Endothelial cell of umbilical vein (primary cell): ENCODE results near the gene COQ8A. TPM values are rescaled to one million over a fixed set of nuclear protein-coding genes. Genes with fewer than 3 reads are reported as not detected.

Source experiments
- BruUV-seq: library from RNA; stranded (reverse); fragments of 400-500 nt; replicated peaks from 2 replicates; lab custom pipeline; 2021; lab: Mats Ljungman, UMichigan
- CTCF ChIA-PET: fragments of 300-600, 350-600 bp; sonication (Branson Sonifier 250); formaldehyde crosslinking; loops from one replicate; lab custom pipeline; 2021; ENCODE audit warnings: antibody characterized with exemption, inconsistent platforms; lab: Charles Lee
- POLR2A ChIA-PET: fragments of 300-600, 350-600 bp; sonication (Branson Sonifier 250); formaldehyde crosslinking; loops from one replicate; lab custom pipeline; 2021; ENCODE audit warnings: antibody characterized with exemption, inconsistent platforms; lab: Charles Lee
- DNase-seq: peaks from one replicate; pipeline ENCODE4 v3.0.0-alpha.2; 2011; ENCODE audit warnings: low read depth, low spot score
- FAIRE-seq: peaks from 2 replicates; lab custom pipeline; 2011; peaks lifted over from hg19 to GRCh38; lab: Jason Lieb, UNC
- H2AFZ ChIP-seq: 2 replicates; pipeline ENCODE4 v1.6.0; 2012; ENCODE audit warnings: low read depth, low read length, control low read depth, inconsistent platforms
- H3K27ac ChIP-seq: 2 replicates; pipeline ENCODE4 v1.5.1; 2011; ENCODE audit warnings: low read depth, mild to moderate bottlenecking, control low read depth, low read length, moderate library complexity; ENCODE audit not compliant: insufficient read depth
- H3K27me3 ChIP-seq, 2 experiments: 2 replicates each; pipeline versions ENCODE4 v1.6.0 to v1.6.1; 2011; ENCODE audit warnings: low read length in 2 of 2, mixed read lengths in 1 of 2; ENCODE audit not compliant: control insufficient read depth in 2 of 2, insufficient read depth in 2 of 2
- H3K36me3 ChIP-seq, 2 experiments: 2 replicates in 1 of 2; 3 replicates in 1 of 2; pipeline ENCODE4 v1.5.1; 2011; ENCODE audit warnings: low read length in 2 of 2, mild to moderate bottlenecking in 1 of 2, moderate library complexity in 1 of 2; ENCODE audit not compliant: control insufficient read depth in 2 of 2, insufficient read depth in 2 of 2; ENCODE audit errors: extremely low read depth in 1 of 2
- H3K4me1 ChIP-seq: 3 replicates; pipeline ENCODE4 v1.5.1; 2011; ENCODE audit warnings: mild to moderate bottlenecking, low read length; ENCODE audit not compliant: control insufficient read depth, insufficient read depth; ENCODE audit errors: extremely low read depth
- H3K4me2 ChIP-seq: 2 replicates; pipeline ENCODE4 v1.6.1; 2011; ENCODE audit warnings: low read length, control low read depth, mixed read lengths; ENCODE audit not compliant: insufficient read depth
- H3K4me3 ChIP-seq, 3 experiments: fragments of 200-600 bp in 1 of 3; sonication (generic), shearing (Covaris generic) in 1 of 3; replicated peaks in 1 of 3; 2 replicates each; pipeline ENCODE4 v1.5.1; 2011 to 2016; ENCODE audit warnings: control low read depth in 3 of 3, low read length in 3 of 3, mild to moderate bottlenecking in 2 of 3, inconsistent platforms in 1 of 3, low read depth in 1 of 3, moderate library complexity in 1 of 3; ENCODE audit not compliant: insufficient read depth in 1 of 3
- H3K79me2 ChIP-seq: 2 replicates; pipeline ENCODE4 v1.6.0; 2012; ENCODE audit warnings: low read length, inconsistent platforms; ENCODE audit not compliant: control insufficient read depth, insufficient read depth
- H3K9ac ChIP-seq: replicated peaks from 2 replicates; pipeline ENCODE3; 2011; ENCODE audit warnings: low read length, control low read depth; ENCODE audit not compliant: insufficient read depth; ENCODE audit errors: extremely low read depth
- H3K9me1 ChIP-seq: replicated peaks from 3 replicates; pipeline ENCODE4 v1.6.0; 2011; ENCODE audit warnings: mild to moderate bottlenecking, low read length; ENCODE audit not compliant: control insufficient read depth, insufficient read depth; ENCODE audit errors: extremely low read depth
- H3K9me3 ChIP-seq: replicated peaks from 2 replicates; pipeline ENCODE4 v1.5.1; 2012; ENCODE audit warnings: low read length, inconsistent platforms; ENCODE audit not compliant: control insufficient read depth, insufficient read depth
- H4K20me1 ChIP-seq: replicated peaks from 2 replicates; pipeline ENCODE3; 2011; ENCODE audit warnings: mild to moderate bottlenecking, low read length; ENCODE audit not compliant: control insufficient read depth, insufficient read depth; ENCODE audit errors: extremely low read depth
- EZH2 ChIP-seq: IDR thresholded peaks from 2 replicates; pipeline ENCODE4 v1.6.1; 2012; ENCODE audit warnings: borderline replicate concordance, low read depth, mild to moderate bottlenecking, moderate library complexity, low read length, inconsistent platforms; ENCODE audit not compliant: severe bottlenecking
- FOS ChIP-seq: IDR thresholded peaks from 2 replicates; pipeline ENCODE4 v1.6.1; 2011; ENCODE audit warnings: mild to moderate bottlenecking, low read length, moderate library complexity, borderline replicate concordance; ENCODE audit not compliant: insufficient read depth
- GATA2 ChIP-seq: IDR thresholded peaks from 2 replicates; pipeline ENCODE4 v1.7.0; 2011; ENCODE audit warnings: low read depth, mild to moderate bottlenecking, moderate library complexity, mixed read lengths, low read length; ENCODE audit not compliant: insufficient read length, insufficient read depth
- JUN ChIP-seq: IDR thresholded peaks from 2 replicates; pipeline ENCODE4 v1.6.1; 2011; ENCODE audit warnings: borderline replicate concordance, low read depth; ENCODE audit not compliant: insufficient read length, insufficient read depth
- MYC ChIP-seq: IDR thresholded peaks from one replicate; pipeline ENCODE4 v1.6.1; 2011; ENCODE audit warnings: mild to moderate bottlenecking, low read depth, low read length
- POLR2A ChIP-seq: IDR thresholded peaks from 2 replicates; pipeline ENCODE4 v1.6.1; 2012; ENCODE audit warnings: low read depth, mild to moderate bottlenecking, control low read depth, low read length
- POLR2AphosphoS5 ChIP-seq: IDR thresholded peaks from 2 replicates; pipeline ENCODE4 v1.6.1; 2012; ENCODE audit warnings: low read depth, mild to moderate bottlenecking, control low read depth, low read length, moderate library complexity; ENCODE audit not compliant: insufficient read depth
- dilution Hi-C: fragments of 300-500 bp; cut with MboI; formaldehyde crosslinking; loops from one replicate; pipeline ENCODE4 v1.15.0; 2019; ENCODE audit warnings: low sequenced_read_pairs; ENCODE audit not compliant: extremely low pct_ligation_motif_present
- intact Hi-C: fragments of 100-400 bp; cut with micrococcal nuclease; formaldehyde crosslinking; loops from one replicate; pipeline ENCODE4 v1.10.0; 2022
- polyA plus RNA-seq, 4 experiments: library from polyadenylated mRNA; depleted of rRNA in 3 of 4; stranded (reverse) in 3 of 4; unstranded in 1 of 4; fragments of >200 nt; gene quantifications; 2 replicates each; pipeline versions ENCODE4 v1.2.1 to v1.2.3, GENCODE V29; 2011 to 2012; ENCODE audit warnings: missing spikeins in 1 of 4
- total RNA-seq: library from RNA; stranded (reverse); gene quantifications from 2 replicates; pipeline ENCODE4 v1.2.3, GENCODE V29; 2021
- TF ChIP-seq, protein P1 (sequence below): IDR thresholded peaks from 2 replicates; pipeline ENCODE4 v1.6.1; 2011; ENCODE audit not compliant: insufficient read depth, insufficient read length
- TF ChIP-seq, protein P2 (sequence below), 2 donors: IDR thresholded peaks; 1 replicate in 1 of 2; 2 replicates in 1 of 2; pipeline ENCODE4 v1.5.1; 2011; ENCODE audit warnings: low read length in 2 of 2, mild to moderate bottlenecking in 2 of 2, moderate library complexity in 2 of 2, control low read depth in 1 of 2, inconsistent platforms in 1 of 2, low read depth in 1 of 2; ENCODE audit not compliant: insufficient read depth in 1 of 2; ENCODE audit errors: extremely low read depth in 1 of 2

COQ8A gene
- total and polyA plus RNA-seq, 2 donors (not counting 3 experiments of a cell fraction or from before 2014, with no cell fraction given): 6.8 to 9.4 TPM

DNA sequence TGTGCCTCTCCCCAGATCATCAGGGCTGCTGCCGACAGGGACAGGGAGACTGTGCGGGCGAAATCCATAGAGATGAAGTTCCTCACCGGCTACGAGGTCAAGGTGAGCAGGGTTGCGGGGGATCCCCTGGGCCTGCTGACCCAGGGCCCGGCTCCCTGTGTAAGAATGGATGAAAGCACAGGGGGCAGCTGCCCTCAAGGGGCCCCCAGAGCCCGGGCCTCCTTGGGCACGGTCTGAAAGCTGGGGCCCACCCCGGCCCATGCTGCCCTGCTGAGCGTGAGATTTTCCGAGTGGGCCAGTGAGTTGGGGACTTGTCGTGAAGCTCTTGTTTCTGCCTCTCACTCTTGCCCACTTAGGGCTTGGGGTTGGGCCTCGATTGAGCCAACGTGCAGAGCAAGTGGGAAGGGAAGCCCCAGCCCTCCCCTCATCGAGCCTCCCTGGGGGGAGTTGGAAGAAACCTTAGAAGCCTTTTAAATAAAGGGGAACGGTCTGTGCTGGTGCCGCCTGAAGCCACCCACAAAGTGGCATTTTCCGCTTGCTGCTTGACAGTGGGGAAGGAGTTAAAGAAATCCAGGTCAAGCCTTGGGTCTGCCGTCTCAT is 45.2 kb downstream of the COQ8A start:
- Histone ChIP-seq H3K9me1 (no peaks in the 10 kb centered on the region), H3K27me3 (no peaks in the 10 kb centered on the region), H3K9me3 (no peaks in the 10 kb centered on the region), H3K36me3 (peaks cover 3 to 11% of the 10 kb centered on the region in 2 experiments), H3K79me2 (no peaks in the 10 kb centered on the region), H3K9ac (no peak overlapping the region), H2AFZ (no peak overlapping the region), H3K4me3 (no peak overlapping the region), H3K27ac (no peak overlapping the region), H4K20me1 (no peaks in the 10 kb centered on the region), H3K4me2 (no peak overlapping the region), H3K4me1 (peaks cover 12% of the 10 kb centered on the region)
- DNase-seq (no peak), FAIRE-seq (no peak)
- ChIA-PET POLR2A (no interaction called here), CTCF (no interaction called here)
- dilution Hi-C loops: no loop called here
- no TSS peak for BruUV-seq
- intact Hi-C loops: loop anchor here (5.0 kb wide), 1 partner anchor 48 kb away; no protein-coding TSS in a partner anchor
- no peak for TF ChIP-seq FOS
- TF ChIP-seq, protein P1, sequence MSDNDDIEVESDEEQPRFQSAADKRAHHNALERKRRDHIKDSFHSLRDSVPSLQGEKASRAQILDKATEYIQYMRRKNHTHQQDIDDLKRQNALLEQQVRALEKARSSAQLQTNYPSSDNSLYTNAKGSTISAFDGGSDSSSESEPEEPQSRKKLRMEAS: no peak
- TF ChIP-seq POLR2AphosphoS5: no peak
- no peak for TF ChIP-seq MYC

DNA sequence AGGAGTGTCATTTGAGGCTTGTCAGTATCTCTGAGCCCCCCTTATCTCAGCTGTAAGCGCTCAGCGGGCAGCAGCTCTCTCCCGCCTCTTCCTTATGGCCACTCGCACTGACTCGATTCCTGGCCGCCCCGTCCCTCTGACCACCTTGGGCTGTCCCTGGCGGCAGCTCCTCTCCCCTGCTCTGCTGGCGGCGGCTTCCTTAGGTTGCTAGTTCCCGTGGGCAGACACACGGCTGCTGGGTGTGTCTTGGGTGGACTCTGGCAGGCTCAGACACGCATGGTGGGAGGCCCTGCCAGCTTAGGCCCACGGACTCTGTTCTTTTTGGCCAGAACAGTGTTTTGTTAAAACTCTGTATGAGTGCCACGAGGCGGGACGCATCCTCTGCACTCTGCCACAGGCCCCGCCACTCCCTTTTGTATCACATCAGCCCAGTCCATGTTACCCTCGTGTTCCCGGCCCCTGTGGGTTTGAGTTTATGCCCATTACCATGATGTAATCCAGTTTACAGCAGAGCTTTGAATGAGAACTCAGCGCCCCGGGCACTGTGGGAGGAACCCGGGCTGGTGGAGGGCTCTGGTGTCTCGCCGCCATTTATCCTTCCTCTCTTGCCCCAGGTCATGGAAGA is 45.9 kb downstream of the COQ8A start:
- intact Hi-C loops: loop anchor here (5.0 kb wide), 1 partner anchor 49 kb away; no protein-coding TSS in a partner anchor

More for the DNA sequence above, 45.9 kb downstream of the COQ8A start:
- no peak overlapping the region for H2AFZ ChIP-seq
- H3K9ac ChIP-seq: no peak overlapping the region
- H3K79me2 ChIP-seq: no peaks in the 10 kb centered on the region
- TF ChIP-seq GATA2 (no peak), POLR2A (no peak), FOS (no peak), JUN (no peak), MYC (no peak), POLR2AphosphoS5 (no peak), EZH2 (no peak)
- TF ChIP-seq, protein P2, sequence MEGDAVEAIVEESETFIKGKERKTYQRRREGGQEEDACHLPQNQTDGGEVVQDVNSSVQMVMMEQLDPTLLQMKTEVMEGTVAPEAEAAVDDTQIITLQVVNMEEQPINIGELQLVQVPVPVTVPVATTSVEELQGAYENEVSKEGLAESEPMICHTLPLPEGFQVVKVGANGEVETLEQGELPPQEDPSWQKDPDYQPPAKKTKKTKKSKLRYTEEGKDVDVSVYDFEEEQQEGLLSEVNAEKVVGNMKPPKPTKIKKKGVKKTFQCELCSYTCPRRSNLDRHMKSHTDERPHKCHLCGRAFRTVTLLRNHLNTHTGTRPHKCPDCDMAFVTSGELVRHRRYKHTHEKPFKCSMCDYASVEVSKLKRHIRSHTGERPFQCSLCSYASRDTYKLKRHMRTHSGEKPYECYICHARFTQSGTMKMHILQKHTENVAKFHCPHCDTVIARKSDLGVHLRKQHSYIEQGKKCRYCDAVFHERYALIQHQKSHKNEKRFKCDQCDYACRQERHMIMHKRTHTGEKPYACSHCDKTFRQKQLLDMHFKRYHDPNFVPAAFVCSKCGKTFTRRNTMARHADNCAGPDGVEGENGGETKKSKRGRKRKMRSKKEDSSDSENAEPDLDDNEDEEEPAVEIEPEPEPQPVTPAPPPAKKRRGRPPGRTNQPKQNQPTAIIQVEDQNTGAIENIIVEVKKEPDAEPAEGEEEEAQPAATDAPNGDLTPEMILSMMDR (IDR thresholded peaks at IDR 0.05; ENCODE audit: extremely low read depth in 1 of 2, insufficient read depth in 1 of 2, low read depth in 1 of 2, low read length in 2 of 2): no peak
- TF ChIP-seq, protein P1: no peak
- no peaks in the 10 kb centered on the region for H4K20me1 ChIP-seq
- dilution Hi-C loops: no loop called here
- ChIA-PET POLR2A (no interaction called here), CTCF (no interaction called here)
- no peak for FAIRE-seq
- no TSS peak for BruUV-seq
- H3K27ac ChIP-seq: no peak overlapping the region
- H3K4me3 ChIP-seq: no peak overlapping the region
- H3K9me1 ChIP-seq: no peaks in the 10 kb centered on the region
- H3K4me1 ChIP-seq: peaks cover 18% of the 10 kb centered on the region
- no peaks in the 10 kb centered on the region for H3K9me3 ChIP-seq
- H3K27me3 ChIP-seq: no peaks in the 10 kb centered on the region
- no peak overlapping the region for H3K4me2 ChIP-seq
- no peak for DNase-seq
- H3K36me3 ChIP-seq: peaks cover 3 to 11% of the 10 kb centered on the region in 2 experiments
